GM21576 (cell line): ENCODE data around the gene VCP.

ENCODE experiments used
- ATAC-seq: cut with Tn5 transposase; IDR thresholded peaks from one replicate; pipeline ENCODE4 v1.9.1; 2021; ENCODE audit warnings: mild to moderate bottlenecking, moderate library complexity; ENCODE audit not compliant: unreplicated experiment

VCP gene

DNA sequence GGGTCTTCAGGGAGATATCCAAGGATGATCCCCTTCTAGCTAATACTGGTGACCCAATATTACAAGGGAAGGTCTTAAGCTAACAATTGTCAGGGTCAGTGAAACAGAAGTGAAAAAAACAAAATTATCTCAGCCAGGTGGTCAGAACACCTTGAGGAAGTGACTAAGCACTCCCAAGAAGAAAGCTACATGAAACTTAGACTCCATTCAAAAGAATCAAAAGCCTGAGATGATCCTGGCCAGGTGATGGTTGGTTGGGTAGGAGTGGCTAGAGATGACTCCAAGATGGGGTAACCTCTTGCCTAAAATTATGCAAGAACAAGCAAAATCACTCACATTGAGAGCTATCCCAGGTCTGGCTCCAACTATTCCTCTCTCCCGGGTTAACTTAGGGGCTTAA, 5.4 kb downstream of the VCP start:
- ATAC-seq: no peak

DNA sequence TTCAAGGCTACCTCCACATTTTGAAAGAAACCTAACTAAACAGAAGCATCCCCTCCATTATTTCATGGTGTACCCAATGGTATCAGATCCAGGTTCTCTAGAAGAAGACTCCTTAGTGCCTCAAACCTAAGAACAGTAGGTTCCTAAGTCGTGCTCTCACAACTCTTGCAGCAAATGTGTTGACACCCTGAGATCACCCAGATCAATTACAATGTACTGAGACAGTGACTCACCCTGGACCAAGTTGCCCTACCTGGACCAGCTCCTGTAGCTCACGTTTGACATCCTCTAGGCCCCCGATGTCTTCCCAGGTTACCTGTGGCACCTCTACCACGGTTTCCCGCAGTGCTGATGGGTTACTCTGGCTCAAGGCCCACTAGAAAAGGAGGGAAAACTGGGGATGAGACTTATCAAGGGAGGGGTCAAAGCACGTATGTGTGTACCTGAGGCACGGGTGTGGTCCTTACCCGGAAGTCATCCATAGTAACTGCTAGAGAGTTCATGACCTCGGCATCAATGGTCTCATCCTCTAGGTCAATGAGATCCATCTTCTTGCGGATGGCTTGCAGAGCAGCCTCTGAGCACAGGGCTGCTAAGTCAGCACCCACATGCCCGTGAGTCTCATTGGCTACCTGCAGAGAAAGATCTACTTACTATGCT, 11.7 kb downstream of the VCP start:
- no peak for ATAC-seq

DNA sequence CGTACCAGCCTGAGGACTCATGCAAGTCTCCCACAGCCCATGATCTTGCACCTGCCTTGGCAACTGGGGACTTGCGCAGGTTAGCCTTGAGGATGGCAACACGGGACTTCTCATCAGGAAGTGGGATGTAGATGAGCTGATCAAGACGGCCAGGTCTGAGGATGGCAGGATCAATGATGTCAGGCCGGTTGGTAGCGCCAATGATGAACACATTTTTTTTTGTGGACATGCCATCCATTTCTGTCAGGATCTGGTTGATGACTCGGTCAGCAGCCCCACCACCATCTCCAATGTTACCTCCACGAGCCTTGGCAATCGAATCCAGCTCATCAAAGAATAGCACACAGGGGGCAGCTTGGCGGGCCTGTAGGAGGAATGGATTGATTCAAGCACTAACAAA, 13.0 kb downstream of the VCP start:
- no peak for ATAC-seq

DNA sequence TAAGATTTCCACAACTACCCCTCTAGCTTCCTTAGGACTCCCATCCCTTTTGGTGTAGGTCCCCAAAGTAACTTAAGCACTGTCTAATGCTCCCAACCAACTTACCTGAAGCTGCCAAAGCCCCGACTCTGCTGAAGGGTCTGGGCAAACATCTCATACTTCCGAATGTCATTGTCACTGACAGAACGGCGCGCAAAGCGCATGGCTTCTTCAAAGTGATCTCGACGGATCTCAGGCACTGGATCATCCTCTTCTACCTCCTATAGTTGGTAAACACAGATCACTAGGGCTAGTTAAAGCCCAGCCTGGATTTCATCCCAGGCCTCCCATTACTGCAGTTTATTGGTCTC, 15.2 kb downstream of the VCP start:
- ATAC-seq: no peak

DNA sequence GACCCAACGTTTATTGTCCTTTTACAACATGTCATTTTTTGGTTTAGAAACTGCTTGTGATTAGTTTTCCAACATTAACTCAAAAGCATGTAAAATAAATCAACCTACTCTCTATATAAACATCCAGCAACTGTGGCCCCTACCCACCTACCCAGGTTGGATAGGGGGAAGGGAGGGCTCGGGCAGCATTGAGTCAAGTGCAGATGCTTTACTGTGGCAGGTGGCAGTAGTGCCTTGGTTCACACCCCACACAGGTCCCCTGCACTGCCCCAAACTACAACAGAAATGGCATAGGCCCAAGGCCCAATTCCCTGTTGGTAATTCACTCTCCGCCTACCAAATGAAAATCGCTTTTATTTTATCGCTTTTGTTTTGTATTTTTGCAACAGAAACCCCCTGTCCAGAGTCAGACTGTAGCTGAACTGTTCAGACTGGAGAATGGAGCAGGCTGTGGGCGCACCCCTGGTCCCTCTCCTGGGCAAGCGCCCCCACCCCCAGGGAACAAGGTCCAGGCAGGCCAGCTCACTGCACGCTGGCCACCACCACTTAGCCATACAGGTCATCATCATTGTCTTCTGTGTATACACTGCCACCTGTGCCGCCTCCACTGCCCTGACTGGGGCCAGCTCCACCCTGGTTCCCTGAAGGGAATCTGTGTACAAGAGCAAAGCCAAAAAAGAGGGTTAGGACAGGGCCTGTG, 15.7 kb downstream of the VCP start:
- no peak for ATAC-seq

DNA sequence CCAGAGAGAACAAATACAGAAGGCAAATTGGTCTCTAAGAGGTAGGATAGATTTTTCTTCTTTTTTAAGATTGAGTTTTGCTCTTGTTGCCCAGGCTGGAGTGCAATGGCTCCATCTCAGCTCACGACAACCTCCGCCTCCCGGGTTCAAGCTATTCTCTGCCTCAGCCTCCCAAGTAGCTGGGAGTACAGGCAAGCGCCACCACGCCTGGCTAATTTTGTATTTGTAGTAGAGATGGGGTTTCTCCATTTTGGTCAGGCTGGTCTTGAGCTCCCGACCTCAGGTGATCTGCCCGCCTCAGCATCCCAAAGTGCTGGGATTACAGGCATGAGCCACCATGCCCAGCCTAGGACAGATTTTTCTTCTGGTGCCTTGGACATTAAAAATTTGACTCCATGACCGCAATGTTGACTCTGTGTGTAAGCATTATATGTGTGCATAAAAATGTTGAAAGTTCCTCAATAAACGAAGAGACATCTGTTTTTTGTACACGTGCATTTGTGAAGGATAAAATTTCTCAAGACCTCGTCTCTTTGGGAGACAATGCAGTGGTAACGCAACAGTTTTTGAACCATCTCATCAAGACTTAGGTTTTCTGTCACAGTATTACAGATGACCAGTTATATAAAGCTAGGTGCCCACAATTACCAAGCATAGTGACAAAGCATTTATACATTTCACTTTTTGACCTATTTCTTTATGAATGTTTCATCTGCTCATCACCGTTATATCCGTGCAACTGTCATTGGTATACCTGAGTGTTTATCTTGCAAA, 17.4 kb downstream of the VCP start:
- ATAC-seq: no peak

DNA sequence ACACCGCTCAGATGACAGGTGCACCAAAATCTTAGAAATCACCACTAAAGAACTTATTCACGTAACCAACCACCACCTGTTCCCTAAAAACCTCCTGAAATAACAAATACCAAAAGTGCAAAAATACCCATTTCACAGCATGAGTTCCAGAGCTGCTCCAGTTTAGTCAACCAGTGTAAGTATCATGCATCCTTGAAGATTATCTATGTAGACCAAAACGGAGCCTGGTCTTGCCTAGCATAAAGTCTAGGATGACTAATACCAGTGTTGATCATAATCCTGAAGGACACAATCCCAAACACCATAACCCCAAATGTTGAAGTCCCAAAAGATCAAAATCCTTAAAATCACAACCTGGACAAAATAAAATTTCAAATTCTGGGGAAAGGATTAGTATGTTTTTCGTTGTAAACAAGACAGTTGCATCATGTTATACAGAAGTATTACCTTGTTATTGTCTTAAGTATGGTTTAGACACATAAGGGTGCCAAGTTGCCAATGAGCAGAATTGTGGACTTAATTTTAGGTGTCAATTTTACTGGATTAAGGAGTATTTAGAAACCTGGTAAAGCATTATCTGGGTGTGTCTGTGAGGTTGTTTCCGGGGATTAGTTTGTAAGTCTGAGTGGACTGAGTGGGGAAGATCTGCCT, 18.1 kb downstream of the VCP start:
- ATAC-seq: no peak

DNA sequence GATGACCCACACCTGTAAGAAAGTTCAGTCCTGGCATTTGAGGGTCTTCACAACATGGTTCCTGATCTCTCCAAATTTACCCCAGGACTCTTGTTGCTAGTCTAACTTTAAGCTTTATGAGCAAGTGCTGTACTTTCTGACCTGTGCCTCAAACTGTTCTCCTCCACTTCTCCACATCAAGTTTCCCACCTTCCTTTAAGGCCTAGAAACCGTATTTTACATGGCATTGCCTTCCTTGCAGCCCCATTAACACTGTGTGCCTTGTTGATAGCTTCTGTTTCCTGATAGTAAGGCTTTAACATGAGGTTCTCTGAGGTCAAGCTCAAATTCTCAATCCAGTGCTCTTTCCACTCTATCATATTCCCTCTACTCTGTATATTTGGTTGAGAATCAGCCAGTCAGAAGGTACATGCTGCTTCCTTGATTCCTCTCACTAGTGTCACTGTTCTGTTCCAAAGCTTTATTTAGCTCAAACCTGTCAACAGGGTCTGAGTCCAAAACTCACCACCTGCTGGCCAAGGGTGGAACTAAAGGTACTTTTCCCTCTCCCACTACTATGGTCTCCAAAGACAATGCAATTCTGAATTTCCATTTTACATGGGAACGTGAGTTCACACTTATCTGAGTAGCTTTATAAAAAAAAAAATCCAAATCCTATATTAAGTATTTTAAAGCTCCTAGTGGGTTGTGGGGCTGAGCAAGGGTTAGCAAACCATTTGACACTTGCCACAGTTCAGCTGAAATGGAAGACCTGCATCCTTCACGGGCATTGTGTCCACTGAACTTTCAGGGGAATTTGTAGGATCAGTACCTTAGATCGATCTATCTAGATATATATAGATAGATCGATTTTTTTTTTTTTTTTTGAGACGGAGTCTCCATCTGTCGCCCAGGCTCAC, 21.1 kb downstream of the VCP start:
- ATAC-seq: no peak

DNA sequence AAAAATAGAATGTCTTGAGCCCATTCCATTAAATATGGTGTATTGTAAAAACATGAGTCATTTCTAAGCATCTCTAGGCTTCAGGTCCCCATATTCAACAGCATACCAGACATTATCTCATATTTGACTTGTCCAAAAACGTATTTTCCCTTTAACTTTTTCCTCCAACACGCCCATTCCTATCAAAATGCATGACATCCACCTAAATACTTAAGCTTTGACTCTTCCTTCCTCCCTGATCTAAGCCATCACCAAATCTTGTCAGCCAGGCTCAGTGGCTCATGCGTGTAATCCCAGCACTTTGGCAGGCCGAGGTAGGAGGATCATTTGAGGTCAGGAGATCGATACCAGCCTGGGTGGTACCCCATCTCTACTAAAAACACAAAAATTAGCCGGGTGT, 23.9 kb downstream of the VCP start:
- no peak for ATAC-seq

DNA sequence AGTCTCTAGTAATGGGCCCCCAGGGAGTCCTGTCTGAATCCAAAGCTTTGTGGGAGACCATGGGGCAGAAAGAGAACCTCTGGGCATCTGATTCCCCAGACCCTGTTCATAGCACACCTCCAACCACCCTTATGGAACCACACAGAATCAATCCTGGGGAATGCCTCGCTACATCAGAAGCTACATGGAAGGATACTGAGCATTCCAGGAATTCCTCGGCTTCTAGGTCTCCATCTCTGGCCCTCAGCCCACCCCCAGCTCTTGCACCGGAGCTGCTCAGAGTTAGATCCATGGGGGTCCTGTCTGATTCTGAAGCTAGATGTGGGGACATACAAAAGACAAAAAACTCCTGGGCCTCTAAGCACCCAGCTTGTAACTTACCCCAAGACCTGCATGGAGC, 28.4 kb downstream of the VCP start:
- ATAC-seq: no peak

DNA sequence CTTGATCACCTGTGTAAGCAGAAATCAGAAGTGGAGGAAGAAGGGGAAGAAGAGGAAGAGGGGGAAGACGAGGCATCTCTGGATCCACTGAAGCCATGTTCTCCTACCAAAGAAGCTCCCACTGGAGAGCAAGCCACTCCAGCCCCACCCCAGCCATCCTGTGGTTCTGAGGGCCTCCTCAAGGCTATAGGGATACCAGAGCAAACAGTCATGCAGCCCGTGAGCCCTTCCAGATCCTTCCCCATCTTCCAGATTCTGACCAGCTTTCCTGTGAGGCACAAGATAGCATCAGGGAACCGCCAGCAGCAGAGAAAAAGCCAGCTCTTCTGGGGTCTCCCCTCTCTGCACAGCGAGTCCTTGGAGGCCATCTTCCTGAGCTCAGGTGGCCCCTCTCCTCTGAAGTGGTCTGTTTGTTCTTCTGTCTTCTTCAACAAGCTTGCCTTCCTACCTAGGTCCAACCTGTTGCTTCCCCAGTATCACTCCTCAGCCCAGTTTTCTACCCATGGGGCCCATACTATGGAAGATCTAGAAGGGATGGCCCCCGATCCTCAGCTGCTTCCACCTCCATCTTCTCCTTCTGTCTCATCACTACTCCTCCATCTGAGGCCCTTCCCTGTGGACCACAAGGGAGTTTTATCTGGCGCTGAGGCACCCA, 29.4 kb downstream of the VCP start:
- ATAC-seq: no peak

DNA sequence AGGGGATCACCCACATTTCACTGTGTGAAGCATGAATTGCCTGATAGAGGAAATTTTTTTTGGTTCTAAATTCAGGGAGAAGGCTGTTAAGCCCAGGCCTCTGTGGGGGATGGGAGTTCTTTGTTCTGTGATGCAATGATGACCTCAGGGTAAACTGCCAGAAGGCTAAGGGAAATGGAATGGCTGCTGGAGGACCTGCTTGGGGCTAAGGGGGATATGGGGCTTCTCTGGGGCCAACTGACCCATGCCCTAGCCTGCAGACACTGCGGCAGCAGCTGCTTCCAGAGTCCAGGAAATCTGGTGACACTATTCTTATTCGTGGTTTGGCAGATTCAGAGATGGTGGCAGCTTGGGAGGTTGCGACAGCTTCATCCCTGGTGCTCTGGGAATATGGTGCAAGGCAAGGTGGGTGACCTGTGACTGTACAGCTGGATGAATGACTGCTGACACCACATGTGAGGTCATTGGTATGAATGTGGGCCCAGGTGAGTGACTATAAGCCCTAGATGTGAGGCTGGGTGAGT, 30.3 kb downstream of the VCP start:
- ATAC-seq: no peak

DNA sequence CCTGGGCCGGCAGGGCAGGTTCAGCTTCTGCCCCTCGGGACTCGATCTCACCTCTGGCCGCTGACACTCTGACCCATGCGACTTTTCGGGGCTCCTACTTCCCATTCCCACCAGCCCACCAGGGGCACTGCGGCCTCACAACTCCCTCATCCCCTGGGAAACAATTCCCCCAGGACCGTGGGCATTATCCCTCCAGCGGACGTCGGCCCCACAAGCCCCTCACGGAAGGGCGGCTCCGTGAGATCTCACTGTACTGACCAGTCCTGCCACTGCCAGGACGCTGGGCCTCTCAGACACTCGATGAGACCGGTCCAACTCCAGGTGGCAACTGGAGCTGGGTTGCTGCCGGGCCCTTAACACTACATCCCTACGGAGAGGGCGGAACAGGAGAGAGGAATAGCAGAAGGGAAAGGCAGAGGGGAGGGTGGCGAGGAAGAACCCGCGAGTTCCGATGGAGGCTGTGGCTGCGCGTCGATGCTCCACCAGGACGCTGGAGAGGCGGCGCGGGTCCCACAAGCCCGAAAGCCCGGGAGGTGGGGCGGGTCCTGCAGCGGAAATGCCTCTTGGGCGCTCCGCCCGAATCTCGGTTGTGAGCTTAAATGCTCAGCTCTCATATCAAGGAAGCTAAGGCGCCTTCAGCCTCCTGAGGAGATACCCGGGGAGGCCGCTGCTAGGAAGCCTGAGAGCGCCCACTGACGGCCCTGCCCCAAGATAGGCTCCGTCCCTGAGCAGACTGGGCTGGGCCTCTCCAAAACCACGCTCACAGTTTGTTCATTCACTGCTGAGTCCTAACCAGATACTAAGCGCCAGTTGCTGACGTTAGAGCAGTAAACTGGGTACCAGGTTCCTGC, 36.3 kb downstream of the VCP start:
- no peak for ATAC-seq

DNA sequence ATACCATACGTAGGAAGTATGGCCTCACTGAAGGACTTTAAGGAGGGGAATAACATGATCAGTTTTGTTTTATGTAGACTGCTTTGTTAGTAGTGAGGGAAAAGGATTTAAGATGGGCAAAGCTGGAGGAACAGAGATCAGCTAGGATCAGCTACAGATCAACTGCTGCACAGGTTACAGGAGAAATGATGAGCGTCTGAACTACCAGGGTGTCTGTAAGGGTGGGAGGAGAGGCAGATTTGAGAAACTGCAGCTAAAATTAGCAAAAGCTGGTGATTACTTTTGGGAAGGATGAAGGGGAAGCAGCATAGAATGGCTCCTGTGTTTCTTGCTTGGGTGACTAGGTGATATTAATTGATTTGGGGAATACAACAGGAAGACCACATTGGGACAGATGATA, 39.3 kb downstream of the VCP start:
- ATAC-seq: no peak

DNA sequence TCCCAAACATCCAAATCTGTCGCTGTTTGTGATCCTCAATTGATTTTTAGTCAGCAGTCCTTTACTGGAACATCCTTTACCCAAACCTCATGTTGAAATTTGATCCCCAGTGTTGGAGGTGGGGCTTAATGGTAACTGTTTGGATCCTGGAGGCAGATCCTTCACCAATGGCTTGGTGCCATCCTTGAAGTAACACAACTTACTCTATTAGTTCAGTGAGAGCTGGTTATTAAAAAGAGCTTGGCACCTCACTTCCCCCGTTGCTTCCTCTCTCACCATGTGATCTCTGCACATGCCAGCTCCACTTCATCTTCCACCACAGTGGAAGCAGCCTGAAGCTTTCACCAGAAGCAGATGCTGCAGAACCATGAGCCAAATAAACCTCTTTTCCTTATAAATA, 42.6 kb downstream of the VCP start:
- no peak for ATAC-seq

DNA sequence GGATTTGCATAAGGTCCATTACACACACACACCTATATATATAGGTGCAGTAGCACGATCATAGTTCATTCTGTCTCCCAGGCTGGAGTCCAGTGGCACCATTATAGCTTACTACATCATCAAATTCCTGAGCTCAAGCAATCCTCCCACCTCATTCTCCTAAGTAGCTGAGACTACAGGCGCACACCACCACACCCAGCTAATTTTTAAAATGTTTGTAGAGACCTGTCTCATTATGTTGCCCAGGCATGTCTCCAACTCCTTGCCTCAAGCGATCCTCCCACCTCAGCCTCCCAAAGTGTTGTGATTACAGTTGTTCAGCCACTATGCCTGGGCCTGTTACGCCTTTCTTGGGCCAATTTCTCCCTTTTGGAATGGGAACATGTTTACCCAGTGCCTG, 43.2 kb downstream of the VCP start:
- ATAC-seq: no peak

DNA sequence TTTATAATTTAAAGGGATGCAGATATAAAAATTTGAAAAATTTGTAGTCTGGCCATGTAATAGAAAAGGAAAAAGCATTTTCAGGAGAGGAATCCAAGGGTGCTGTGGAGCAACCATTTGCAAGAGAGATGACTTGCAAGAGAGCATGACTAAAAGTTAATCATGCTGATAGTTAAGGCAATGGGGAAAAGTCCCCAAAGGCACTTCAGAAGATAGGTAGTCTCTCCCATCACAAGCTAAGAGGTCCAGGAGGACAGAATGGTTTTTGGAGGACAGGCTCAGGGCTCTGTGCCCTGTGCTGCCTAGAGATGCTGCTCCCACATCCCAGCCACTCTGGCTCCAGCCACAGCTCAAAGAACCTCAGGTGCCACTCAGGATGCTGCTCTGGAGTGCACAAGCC, 44.1 kb downstream of the VCP start:
- no peak for ATAC-seq

DNA sequence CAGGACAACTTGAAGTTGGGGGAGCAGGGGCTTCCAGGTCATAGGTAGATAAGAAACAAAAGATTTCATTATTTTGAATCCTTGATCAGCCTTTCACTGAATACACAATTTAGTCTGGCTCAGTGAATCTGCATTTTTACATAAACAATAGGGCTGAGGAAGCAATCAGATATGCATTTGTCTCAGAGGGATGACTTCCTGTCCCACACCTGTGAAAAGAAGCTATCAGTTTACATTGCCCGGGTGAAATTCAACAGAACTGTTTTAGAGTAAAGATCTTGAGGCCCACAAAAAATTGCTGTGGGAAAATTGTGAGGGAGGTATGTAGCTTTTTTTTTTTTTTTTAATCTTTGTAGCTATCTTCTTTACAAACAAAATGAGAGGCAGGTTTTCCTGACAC, 44.6 kb downstream of the VCP start:
- no peak for ATAC-seq

DNA sequence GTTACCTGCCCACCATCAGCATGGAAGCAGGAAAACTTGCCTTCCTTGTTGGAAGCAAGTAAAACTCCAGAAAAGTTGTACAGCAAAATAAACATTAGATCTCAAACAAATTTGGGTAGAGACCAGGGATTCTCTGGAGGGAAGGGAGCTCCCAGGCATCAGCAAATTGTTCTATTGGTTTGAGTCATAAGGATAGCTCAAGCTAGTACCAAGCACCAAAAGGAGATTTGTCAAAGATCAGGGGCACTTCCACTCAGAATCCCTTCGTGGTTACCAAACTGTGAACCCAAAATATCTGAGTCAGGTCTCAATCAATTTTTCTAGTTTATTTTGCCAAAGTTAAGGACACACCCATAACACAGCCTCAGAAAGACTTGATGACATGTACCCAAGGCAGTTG, 45.1 kb downstream of the VCP start:
- ATAC-seq: no peak
